NK-92 (cell line): Measurements from ENCODE around the gene DCUN1D3.
"Not testable (repeated sequence)": the region's sequence is repeated elsewhere in the genome, so short reads cannot be mapped to it uniquely, and the experiment has no call there.

ENCODE experiments used
- DNase-seq: peaks from one replicate; lab custom pipeline; 2025; ENCODE audit not compliant: unreplicated experiment; lab: John Stamatoyannopoulos, UW

Gene DCUN1D3

GRCh38 chr16:20833086-20833485, 67.1 kb downstream of the DCUN1D3 start:
- no peak for DNase-seq

- DNase-seq: no peak
Observed at GRCh38 chr16:20830372-20830771, 69.8 kb downstream of the DCUN1D3 start.

- DNase-seq: no peak
Observed at GRCh38 chr16:20829536-20829935, 70.6 kb downstream of the DCUN1D3 start.

GRCh38 chr16:20826039-20826566, 74.1 kb downstream of the DCUN1D3 start:
- no peak for DNase-seq

- DNase-seq: no peak
Observed at GRCh38 chr16:20822521-20823325, 77.4 kb downstream of the DCUN1D3 start.

GRCh38 chr16:20821682-20822081, 78.5 kb downstream of the DCUN1D3 start:
- DNase-seq: no peak

- DNase-seq: no peak
Observed at GRCh38 chr16:20818929-20819585, 81.1 kb downstream of the DCUN1D3 start.

GRCh38 chr16:20814784-20815183, 85.4 kb downstream of the DCUN1D3 start:
- no peak for DNase-seq

GRCh38 chr16:20812510-20812909, 87.6 kb downstream of the DCUN1D3 start:
- DNase-seq: no peak

GRCh38 chr16:20811889-20812439, 88.2 kb downstream of the DCUN1D3 start:
- no peak for DNase-seq

- DNase-seq: no peak
Observed at GRCh38 chr16:20807862-20808261, 92.3 kb downstream of the DCUN1D3 start.

- DNase-seq: no peak
Observed at GRCh38 chr16:20806168-20807050, 93.7 kb downstream of the DCUN1D3 start, which contains the start of the genes ERI2 and REXO5. Gene ERI2 (minus strand): TSS chr16:20806472. CDS start chr16:20806430, 42 bp downstream. Gene REXO5 (plus strand): TSS chr16:20806527. CDS start chr16:20806954, 427 bp downstream.

GRCh38 chr16:20805684-20806167, 94.4 kb downstream of the DCUN1D3 start:
- not testable (repeated sequence) for DNase-seq
